ENCODE data around the gene WDR70.

Gene WDR70

GRCh38 chr5:37519304-37519703 lies 140.2 kb downstream of the WDR70 start:
- Histone ChIP-seq H3K4me3 (ENCODE audit: low read depth, low read length) (no peak overlapping the region), H3K27ac (no peak overlapping the region), H3K27me3 (ENCODE audit: insufficient read depth, low read depth, severe bottlenecking) (no peaks in the 10 kb centered on the region), H3K9me3 (ENCODE audit: severe bottlenecking) (peaks cover 7% of the 10 kb centered on the region), H3K36me3 (peaks cover 3% of the 10 kb centered on the region)
- DNase-seq, result no peak
- no peak for TF ChIP-seq CTCF (IDR thresholded peaks at IDR 0.05; ENCODE audit: low read depth, low read length)

- no peak for DNase-seq
These were observed 140.7 kb downstream of the WDR70 start for GRCh38 chr5:37519807-37520206.

GRCh38 chr5:37520811-37521210 lies 141.7 kb downstream of the WDR70 start:
- Histone ChIP-seq H3K4me3 (ENCODE audit: low read depth, low read length) (no peak overlapping the region), H3K27me3 (ENCODE audit: insufficient read depth, low read depth, severe bottlenecking) (no peaks in the 10 kb centered on the region), H3K36me3 (peaks cover 3% of the 10 kb centered on the region), H3K9me3 (ENCODE audit: severe bottlenecking) (peaks cover 7% of the 10 kb centered on the region), H3K27ac (no peak overlapping the region)
- DNase-seq, result no peak
- no peak for TF ChIP-seq CTCF (IDR thresholded peaks at IDR 0.05; ENCODE audit: low read depth, low read length)

More at GRCh38 chr5:37519807-37520206, 140.7 kb downstream of the WDR70 start:
- no peak for TF ChIP-seq CTCF (IDR thresholded peaks at IDR 0.05; ENCODE audit: low read depth, low read length)
- no peak overlapping the region for H3K4me3 ChIP-seq (ENCODE audit: low read depth, low read length)
- no peak overlapping the region for H3K27ac ChIP-seq
- H3K36me3 ChIP-seq, result peaks cover 3% of the 10 kb centered on the region
- H3K27me3 ChIP-seq (ENCODE audit: insufficient read depth, low read depth, severe bottlenecking), result no peaks in the 10 kb centered on the region
- H3K9me3 ChIP-seq (ENCODE audit: severe bottlenecking), result peaks cover 7% of the 10 kb centered on the region

- no peak for DNase-seq
- no peak for TF ChIP-seq CTCF (IDR thresholded peaks at IDR 0.05; ENCODE audit: low read depth, low read length)
These were observed 154.0 kb downstream of the WDR70 start for GRCh38 chr5:37532976-37533740.

GRCh38 chr5:37533851-37534250 lies 154.7 kb downstream of the WDR70 start:
- no peak for TF ChIP-seq CTCF (IDR thresholded peaks at IDR 0.05; ENCODE audit: low read depth, low read length)
- Histone ChIP-seq H3K4me3 (ENCODE audit: low read depth, low read length) (no peak overlapping the region), H3K36me3 (no peaks in the 10 kb centered on the region), H3K27ac (no peak overlapping the region), H3K9me3 (ENCODE audit: severe bottlenecking) (no peaks in the 10 kb centered on the region), H3K27me3 (ENCODE audit: insufficient read depth, low read depth, severe bottlenecking) (no peaks in the 10 kb centered on the region)
- no peak for DNase-seq

More at GRCh38 chr5:37532976-37533740, 154.0 kb downstream of the WDR70 start:
- no peak overlapping the region for H3K4me3 ChIP-seq (ENCODE audit: low read depth, low read length)
- H3K9me3 ChIP-seq (ENCODE audit: severe bottlenecking), result no peaks in the 10 kb centered on the region
- H3K27me3 ChIP-seq (ENCODE audit: insufficient read depth, low read depth, severe bottlenecking), result no peaks in the 10 kb centered on the region
- no peak overlapping the region for H3K27ac ChIP-seq
- no peaks in the 10 kb centered on the region for H3K36me3 ChIP-seq

- Histone ChIP-seq H3K36me3 (no peaks in the 10 kb centered on the region), H3K27ac (no peak overlapping the region), H3K4me3 (ENCODE audit: low read depth, low read length) (no peak overlapping the region), H3K9me3 (ENCODE audit: severe bottlenecking) (no peaks in the 10 kb centered on the region), H3K27me3 (ENCODE audit: insufficient read depth, low read depth, severe bottlenecking) (no peaks in the 10 kb centered on the region)
- DNase-seq, result no peak
- TF ChIP-seq CTCF (IDR thresholded peaks at IDR 0.05; ENCODE audit: low read depth, low read length), result no peak
These were observed 160.3 kb downstream of the WDR70 start for GRCh38 chr5:37539459-37539858.

Measured in WERI-Rb-1 (cell line).